ENCODE results near the gene SKA1.
"Not testable (repeated sequence)": the region's sequence is repeated elsewhere in the genome, so short reads cannot be mapped to it uniquely, and the experiment has no call there.

The SKA1 gene

GRCh38 chr18:50432915-50433314 is 58.1 kb downstream of the SKA1 start:
- no peak for DNase-seq

- DNase-seq, result not testable (repeated sequence)
Measured at GRCh38 chr18:50436742-50437141, 61.9 kb downstream of the SKA1 start.

GRCh38 chr18:50439460-50440015 is 64.7 kb downstream of the SKA1 start:
- no peak for DNase-seq

- DNase-seq, result no peak
Measured at GRCh38 chr18:50441016-50441415, 66.2 kb downstream of the SKA1 start.

GRCh38 chr18:50441501-50441900 is 66.7 kb downstream of the SKA1 start:
- DNase-seq, result no peak

All from NCI-H1694 (cell line).